ENCODE results near the gene CCL2. TPM values are rescaled to one million over a fixed set of nuclear protein-coding genes. Genes with fewer than 3 reads are reported as not detected.

CCL2 gene
- total RNA-seq, 1 donor from 2014 or later: 1.4 TPM

- Mint-ChIP-seq H3K27me3 (ENCODE audit: unreplicated experiment) (peaks cover 3% of the 10 kb centered on the region), H3K4me1 (ENCODE audit: unreplicated experiment) (peaks cover 54% of the 10 kb centered on the region), H3K27ac (ENCODE audit: unreplicated experiment) (peak overlapping the region; percentile 70), H3K9me3 (ENCODE audit: unreplicated experiment) (no peaks in the 10 kb centered on the region), H3K4me3 (ENCODE audit: unreplicated experiment) (no peak overlapping the region), H3K36me3 (ENCODE audit: low read depth, unreplicated experiment) (no peaks in the 10 kb centered on the region)
- TF ChIP-seq CTCF (IDR thresholded peaks at IDR 0.05; ENCODE audit: unreplicated experiment): no peak
- no peak for DNase-seq (ENCODE audit: low spot score)
Measured at GRCh38 chr17:34236281-34236892, 18.7 kb upstream of the CCL2 start.

GRCh38 chr17:34237458-34237857, 17.6 kb upstream of the CCL2 start:
- no peaks in the 10 kb centered on the region for H3K36me3 Mint-ChIP-seq (ENCODE audit: low read depth, unreplicated experiment)
- TF ChIP-seq CTCF (IDR thresholded peaks at IDR 0.05; ENCODE audit: unreplicated experiment): no peak
- DNase-seq (ENCODE audit: low spot score): no peak
- peaks cover 58% of the 10 kb centered on the region for H3K4me1 Mint-ChIP-seq (ENCODE audit: unreplicated experiment)
- no peaks in the 10 kb centered on the region for H3K9me3 Mint-ChIP-seq (ENCODE audit: unreplicated experiment)
- peaks cover 3% of the 10 kb centered on the region for H3K27me3 Mint-ChIP-seq (ENCODE audit: unreplicated experiment)
- H3K4me3 Mint-ChIP-seq (ENCODE audit: unreplicated experiment): no peak overlapping the region
- no peak overlapping the region for H3K27ac Mint-ChIP-seq (ENCODE audit: unreplicated experiment)

GRCh38 chr17:34241062-34241461, 14.0 kb upstream of the CCL2 start:
- H3K27ac Mint-ChIP-seq (ENCODE audit: unreplicated experiment): no peak overlapping the region
- peak; percentile 31 for DNase-seq (ENCODE audit: low spot score)
- H3K27me3 Mint-ChIP-seq (ENCODE audit: unreplicated experiment): peaks cover 3% of the 10 kb centered on the region
- no peaks in the 10 kb centered on the region for H3K36me3 Mint-ChIP-seq (ENCODE audit: low read depth, unreplicated experiment)
- H3K4me3 Mint-ChIP-seq (ENCODE audit: unreplicated experiment): no peak overlapping the region
- no peak for TF ChIP-seq CTCF (IDR thresholded peaks at IDR 0.05; ENCODE audit: unreplicated experiment)
- H3K4me1 Mint-ChIP-seq (ENCODE audit: unreplicated experiment): peaks cover 38% of the 10 kb centered on the region
- no peaks in the 10 kb centered on the region for H3K9me3 Mint-ChIP-seq (ENCODE audit: unreplicated experiment)

- Mint-ChIP-seq H3K27ac (ENCODE audit: unreplicated experiment) (peak overlapping the region; percentile 76), H3K9me3 (ENCODE audit: unreplicated experiment) (no peaks in the 10 kb centered on the region), H3K4me1 (ENCODE audit: unreplicated experiment) (peaks cover 31% of the 10 kb centered on the region), H3K27me3 (ENCODE audit: unreplicated experiment) (no peaks in the 10 kb centered on the region), H3K4me3 (ENCODE audit: unreplicated experiment) (no peak overlapping the region), H3K36me3 (ENCODE audit: low read depth, unreplicated experiment) (no peaks in the 10 kb centered on the region)
- DNase-seq (ENCODE audit: low spot score): no peak
- no peak for TF ChIP-seq CTCF (IDR thresholded peaks at IDR 0.05; ENCODE audit: unreplicated experiment)
Measured at GRCh38 chr17:34242587-34243363, 12.3 kb upstream of the CCL2 start.

Measured in endothelial cell (in vitro differentiated cells).